Esophagus squamous epithelium (tissue), 4 donors: ENCODE results near the gene MPP4.

Experiments
- CTCF ChIP-seq, 6 experiments: fragments of 450-650 bp in 4 of 6; fragments of 200-600 bp in 2 of 6; sonication (generic) in 2 of 6; IDR thresholded peaks; one replicate each; pipeline ENCODE4 v1.5.1; 2016 to 2019; ENCODE audit warnings: antibody characterized with exemption in 6 of 6, mild to moderate bottlenecking in 4 of 6, moderate library complexity in 4 of 6
- POLR2A ChIP-seq, 4 donors: fragments of 450-650 bp; IDR thresholded peaks; one replicate each; pipeline ENCODE4 v1.6.1; 2017; ENCODE audit warnings: antibody characterized with exemption in 4 of 4, mild to moderate bottlenecking in 4 of 4, moderate library complexity in 3 of 4

GRCh38 chr2:201622306-201622970 is 76.0 kb downstream of the MPP4 start:
- TF ChIP-seq CTCF (IDR thresholded peaks at IDR 0.05) (no peak), POLR2A (IDR thresholded peaks at IDR 0.05) (no peak)
